ENCODE results near the gene ROR1.

Gene ROR1

GRCh38 chr1:64038119-64038518 lies 264.3 kb downstream of the ROR1 start:
- DNase-seq = no peak

- no peak for DNase-seq
Observed at GRCh38 chr1:64038965-64039364, 265.1 kb downstream of the ROR1 start.

- no peak for DNase-seq
Observed at GRCh38 chr1:64039390-64039926, 265.6 kb downstream of the ROR1 start.

GRCh38 chr1:64041371-64042131 lies 267.7 kb downstream of the ROR1 start:
- no peak for DNase-seq

GRCh38 chr1:64042331-64043100 lies 268.7 kb downstream of the ROR1 start:
- no peak for DNase-seq

GRCh38 chr1:64043288-64043687 lies 269.5 kb downstream of the ROR1 start:
- no peak for DNase-seq

GRCh38 chr1:64043976-64044375 lies 270.2 kb downstream of the ROR1 start:
- no peak for DNase-seq

GRCh38 chr1:64046243-64046642 lies 272.4 kb downstream of the ROR1 start:
- DNase-seq = no peak

- no peak for DNase-seq
Observed at GRCh38 chr1:64046891-64047290, 273.1 kb downstream of the ROR1 start.

GRCh38 chr1:64047549-64047996 lies 273.8 kb downstream of the ROR1 start:
- no peak for DNase-seq

GRCh38 chr1:64049900-64050540 lies 276.2 kb downstream of the ROR1 start:
- no peak for DNase-seq

- no peak for DNase-seq
Observed at GRCh38 chr1:64050601-64051000, 276.8 kb downstream of the ROR1 start.

- no peak for DNase-seq
Observed at GRCh38 chr1:64051796-64052195, 278.0 kb downstream of the ROR1 start.

- no peak for DNase-seq
Observed at GRCh38 chr1:64052777-64053176, 279.0 kb downstream of the ROR1 start.

- no peak for DNase-seq
Observed at GRCh38 chr1:64055310-64055709, 281.5 kb downstream of the ROR1 start.

- no peak for DNase-seq
Observed at GRCh38 chr1:64059556-64059955, 285.7 kb downstream of the ROR1 start.

GRCh38 chr1:64060611-64061302 lies 286.9 kb downstream of the ROR1 start:
- no peak for DNase-seq

- no peak for DNase-seq
Observed at GRCh38 chr1:64061430-64062104, 287.8 kb downstream of the ROR1 start.

- no peak for DNase-seq
Observed at GRCh38 chr1:64062529-64062928, 288.7 kb downstream of the ROR1 start.

GRCh38 chr1:64062941-64063581 lies 289.2 kb downstream of the ROR1 start:
- DNase-seq = no peak

GRCh38 chr1:64065571-64065970 lies 291.8 kb downstream of the ROR1 start:
- DNase-seq = no peak

Data from stimulated activated CD4-positive, alpha-beta T cell treated with anti-CD3 and anti-CD28 coated beads, Interleukin-2, amount 100 ng/mL, for 24 hours (primary cell).